ENCODE data around the gene ARMH2.
"Not testable (repeated sequence)": the region's sequence is repeated elsewhere in the genome, so short reads cannot be mapped to it uniquely, and the experiment has no call there.

The ARMH2 gene

DNA sequence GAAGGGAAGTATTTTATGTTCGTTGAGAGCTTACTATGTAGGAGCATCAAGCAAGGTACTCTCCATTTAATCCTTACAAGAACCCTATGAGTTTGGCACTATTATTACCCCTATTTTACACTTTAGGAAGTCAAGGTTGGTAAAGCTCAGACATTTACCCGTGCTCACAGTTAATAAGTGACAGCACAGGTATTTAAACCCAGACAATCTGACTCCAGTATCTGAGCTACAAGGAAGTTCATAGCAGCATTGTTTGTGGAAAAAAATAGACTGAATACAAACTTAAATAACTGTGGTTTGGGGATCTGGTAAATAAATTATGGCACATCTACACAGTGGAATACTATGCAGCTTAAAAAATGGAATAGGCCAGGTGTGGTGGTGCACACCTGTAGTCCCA, 45.2 kb downstream of the ARMH2 start:
- no peak for DNase-seq (ENCODE audit: extremely low spot score)
- ChIA-PET POLR2A (no interaction called here), CTCF (interaction anchor here (1.4 to 2.0 kb wide), 4 partner anchors 8 to 172 kb away, joined by 4 to 10 read pairs (median 6); partner anchors contain the start of gene GMNN)
- TF ChIP-seq, protein P1, sequence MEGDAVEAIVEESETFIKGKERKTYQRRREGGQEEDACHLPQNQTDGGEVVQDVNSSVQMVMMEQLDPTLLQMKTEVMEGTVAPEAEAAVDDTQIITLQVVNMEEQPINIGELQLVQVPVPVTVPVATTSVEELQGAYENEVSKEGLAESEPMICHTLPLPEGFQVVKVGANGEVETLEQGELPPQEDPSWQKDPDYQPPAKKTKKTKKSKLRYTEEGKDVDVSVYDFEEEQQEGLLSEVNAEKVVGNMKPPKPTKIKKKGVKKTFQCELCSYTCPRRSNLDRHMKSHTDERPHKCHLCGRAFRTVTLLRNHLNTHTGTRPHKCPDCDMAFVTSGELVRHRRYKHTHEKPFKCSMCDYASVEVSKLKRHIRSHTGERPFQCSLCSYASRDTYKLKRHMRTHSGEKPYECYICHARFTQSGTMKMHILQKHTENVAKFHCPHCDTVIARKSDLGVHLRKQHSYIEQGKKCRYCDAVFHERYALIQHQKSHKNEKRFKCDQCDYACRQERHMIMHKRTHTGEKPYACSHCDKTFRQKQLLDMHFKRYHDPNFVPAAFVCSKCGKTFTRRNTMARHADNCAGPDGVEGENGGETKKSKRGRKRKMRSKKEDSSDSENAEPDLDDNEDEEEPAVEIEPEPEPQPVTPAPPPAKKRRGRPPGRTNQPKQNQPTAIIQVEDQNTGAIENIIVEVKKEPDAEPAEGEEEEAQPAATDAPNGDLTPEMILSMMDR (IDR thresholded peaks at IDR 0.05; ENCODE audit: control extremely low read depth, extremely low read depth, low read depth, missing control alignments) = no peak

- ChIA-PET POLR2A (no interaction called here), CTCF (interaction anchor here (1.4 to 2.0 kb wide), 4 partner anchors 8 to 172 kb away, joined by 4 to 10 read pairs (median 6); partner anchors contain the start of gene GMNN)
- no peak for DNase-seq (ENCODE audit: extremely low spot score)
- TF ChIP-seq, protein P1 (IDR thresholded peaks at IDR 0.05; ENCODE audit: control extremely low read depth, extremely low read depth, low read depth, missing control alignments) = no peak
These were observed 45.7 kb downstream of the ARMH2 start for GRCh38 chr6:24752917-24753492.

DNA sequence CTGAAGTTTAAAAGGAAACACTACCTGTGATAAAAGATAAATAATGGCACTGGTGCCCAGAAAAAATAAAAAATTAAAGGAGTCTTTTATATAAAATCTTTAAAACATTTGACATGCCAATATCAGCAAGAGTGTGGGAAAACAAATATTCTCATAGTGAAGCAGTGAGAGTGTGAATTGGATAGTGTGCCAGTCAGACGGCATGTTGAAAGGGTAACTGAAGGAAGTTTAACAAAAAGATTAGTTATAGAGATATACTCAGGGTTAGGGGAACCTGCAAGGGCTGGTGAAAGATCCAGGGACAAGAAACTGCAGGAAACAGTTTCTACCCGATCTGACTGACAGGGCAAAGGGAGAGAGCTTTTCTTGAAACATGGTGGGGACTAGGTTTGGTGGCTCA, 46.2 kb downstream of the ARMH2 start:
- TF ChIP-seq, protein P1 (IDR thresholded peaks at IDR 0.05; ENCODE audit: control extremely low read depth, extremely low read depth, low read depth, missing control alignments) = no peak
- ChIA-PET POLR2A (no interaction called here), CTCF (interaction anchor here (1.4 to 1.7 kb wide), 3 partner anchors 14 to 171 kb away, joined by 4 to 6 read pairs (median 5); partner anchors contain the start of gene GMNN)
- no peak for DNase-seq (ENCODE audit: extremely low spot score)

DNA sequence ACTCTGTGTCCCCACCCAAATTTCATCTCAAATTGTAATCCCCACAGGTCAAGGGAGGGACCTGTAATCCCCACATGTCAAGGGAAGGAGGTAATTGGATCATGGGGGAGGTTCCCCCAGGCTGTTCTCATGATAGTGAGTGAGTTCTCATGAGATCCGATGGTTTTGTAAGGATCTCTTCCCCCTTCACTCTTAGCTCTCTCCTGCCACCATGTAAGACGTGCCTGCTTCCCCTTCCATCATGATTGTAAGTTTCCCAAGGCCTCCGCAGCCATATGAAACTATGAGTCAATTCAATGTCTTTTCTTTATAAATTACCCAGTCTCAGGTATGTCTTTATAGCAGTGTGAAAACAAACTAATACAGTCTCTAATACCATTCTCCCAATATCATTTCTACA, 47.8 kb downstream of the ARMH2 start:
- DNase-seq (ENCODE audit: extremely low spot score); POLR2A ChIA-PET: not testable (repeated sequence)
- CTCF ChIA-PET = interaction anchor here (1.3 kb wide), 1 partner anchor 10 kb away, joined by 4 read pairs; no protein-coding TSS in a partner anchor

DNA sequence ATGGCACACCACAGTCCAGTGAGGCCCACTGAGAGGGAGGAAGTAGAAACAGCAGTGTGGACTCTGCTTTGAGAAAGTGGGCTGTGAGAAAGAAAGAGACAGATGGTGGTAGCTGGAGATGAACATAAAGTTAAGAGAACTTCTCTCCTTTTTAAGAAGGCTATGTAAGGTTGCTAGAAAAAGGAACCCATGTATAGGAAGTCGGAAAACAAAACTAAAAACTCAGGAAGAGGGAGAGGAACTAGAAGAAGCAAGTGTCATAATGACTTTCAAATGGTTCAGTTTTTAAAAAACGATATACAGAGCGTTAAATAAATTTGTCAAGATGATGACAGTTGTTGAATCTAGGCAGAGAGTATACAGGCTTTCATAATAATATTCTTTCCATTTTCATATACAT, 49.4 kb downstream of the ARMH2 start:
- POLR2A ChIA-PET = no interaction called here
- no peak for DNase-seq (ENCODE audit: extremely low spot score)
- CTCF ChIA-PET = no interaction called here
- TF ChIP-seq, protein P1 (IDR thresholded peaks at IDR 0.05; ENCODE audit: control extremely low read depth, extremely low read depth, low read depth, missing control alignments) = no peak
